Measurements from ENCODE around the gene RGPD8. TPM values are rescaled to one million over a fixed set of nuclear protein-coding genes. Genes with fewer than 3 reads are reported as not detected.

RGPD8 gene
- total RNA-seq, 1 donor from 2014 or later = 13.1 TPM

DNA sequence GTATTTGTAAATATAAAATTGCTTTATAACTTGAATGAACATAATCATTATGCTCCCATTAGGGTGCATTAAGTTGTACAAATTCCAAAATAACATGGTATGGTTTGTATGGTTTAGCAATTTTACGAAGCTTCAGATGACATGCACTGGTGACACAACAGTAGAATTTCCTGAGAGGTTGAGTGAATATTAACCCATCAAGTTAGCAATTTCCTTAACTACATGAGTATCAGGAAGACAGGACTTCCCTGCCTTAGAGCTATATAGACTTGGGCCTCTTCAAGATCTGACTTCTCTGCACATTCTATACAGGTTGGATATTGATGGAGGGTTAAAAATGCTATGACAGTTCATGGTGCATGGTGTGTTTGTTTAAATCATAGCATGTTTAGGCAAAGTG, 97.8 kb downstream of the RGPD8 start:
- no peak for DNase-seq (ENCODE audit: low spot score)

DNA sequence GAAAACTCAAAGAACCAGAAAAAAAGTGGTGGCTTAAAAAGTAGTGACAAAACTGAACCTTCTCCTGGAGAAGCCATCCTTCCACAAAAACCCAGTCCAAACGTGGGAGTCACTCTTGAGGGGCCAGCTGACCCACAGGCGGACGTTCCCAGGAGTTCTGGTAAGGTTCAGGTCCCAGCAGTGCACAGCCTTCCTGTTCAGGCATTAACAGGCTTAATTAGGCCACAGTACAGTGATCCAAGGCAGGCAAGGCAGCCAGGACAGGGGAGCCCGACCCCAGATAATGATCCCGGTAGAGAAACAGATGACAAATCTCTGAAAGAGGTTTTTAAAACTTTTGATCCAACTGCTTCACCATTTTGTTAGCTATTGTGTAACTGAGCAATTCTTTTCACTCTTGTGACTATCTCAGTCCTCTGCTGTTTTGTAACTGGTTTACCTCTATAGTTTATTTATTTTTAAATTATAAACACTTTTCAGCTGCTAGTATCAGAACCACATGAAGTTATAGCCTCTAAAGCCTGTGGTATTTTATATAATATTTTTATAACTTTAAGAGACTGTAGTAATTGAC, 101.2 kb downstream of the RGPD8 start:
- DNase-seq (ENCODE audit: low spot score) = no peak

GRCh38 chr2:112322919-112323318, 110.5 kb downstream of the RGPD8 start:
- no peak for DNase-seq (ENCODE audit: low spot score)

DNA sequence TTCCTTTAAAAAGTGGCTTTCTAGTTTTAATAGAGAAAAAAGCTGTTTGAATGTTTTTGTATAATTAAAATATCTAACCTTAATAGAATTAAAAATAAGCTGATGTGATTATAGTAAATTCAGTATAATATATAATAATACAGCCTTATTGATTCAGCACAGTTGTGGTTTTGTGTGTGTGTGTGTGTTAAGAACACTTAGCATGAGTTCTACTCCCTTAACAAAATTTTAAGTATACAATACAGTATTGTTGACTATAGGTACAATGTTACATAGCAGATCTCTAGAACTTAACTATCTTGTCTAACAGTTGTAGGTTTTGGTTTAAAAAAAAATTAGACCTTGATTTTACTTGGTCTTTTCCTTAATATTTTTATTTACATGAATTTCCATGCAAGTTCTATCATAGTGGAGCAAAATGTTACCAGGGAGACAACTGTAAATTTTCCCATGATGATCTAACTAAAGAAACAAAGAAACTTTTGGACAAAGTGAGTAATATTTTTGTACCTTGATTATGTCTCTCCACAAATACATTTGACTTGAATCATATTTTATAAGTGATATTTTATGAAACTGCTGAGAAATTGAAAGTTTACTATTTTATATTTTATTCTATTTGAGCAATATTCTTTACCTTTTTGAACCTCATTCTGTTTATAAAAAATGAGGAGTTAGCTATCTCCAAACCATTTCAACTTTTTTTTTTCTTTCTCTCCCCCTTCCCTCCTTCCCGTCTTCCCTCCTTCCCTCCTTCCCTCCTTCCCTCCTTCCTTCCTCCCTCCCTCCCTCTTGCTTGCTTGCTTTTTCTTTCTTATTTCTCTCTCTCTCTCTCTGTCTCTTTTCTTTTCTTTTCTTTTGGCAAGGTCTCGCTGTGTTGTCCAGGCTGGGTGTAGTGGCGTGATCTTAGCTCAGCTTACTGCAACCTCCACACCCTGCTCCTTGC, 111.8 kb downstream of the RGPD8 start:
- DNase-seq (ENCODE audit: low spot score) = no peak

Other genes with a start within 250 kb of the RGPD8 start
- 5.6 TPM for gene ZC3H8, start 178.6 kb downstream of the RGPD8 start, total RNA-seq
- 11.3 TPM for gene ZC3H6, start 158.0 kb downstream of the RGPD8 start, total RNA-seq
- 31.8 TPM for gene TTL, start 48.5 kb upstream of the RGPD8 start, total RNA-seq
- 13.8 TPM for gene POLR1B, start 108.8 kb upstream of the RGPD8 start, total RNA-seq
- 40.3 TPM for gene CHCHD5, start 151.0 kb upstream of the RGPD8 start, total RNA-seq
- 30.8 TPM for gene SLC20A1, start 212.3 kb upstream of the RGPD8 start, total RNA-seq

Data from mucosa of gallbladder (tissue), 1 donor.